ENCODE measurements around the gene ENTREP1. TPM values are rescaled to one million over a fixed set of nuclear protein-coding genes. Genes with fewer than 3 reads are reported as not detected.
"Not testable (repeated sequence)": the region's sequence is repeated elsewhere in the genome, so short reads cannot be mapped to it uniquely, and the experiment has no call there.

Gene ENTREP1
- total RNA-seq, 2 donors from 2014 or later = not detected

GRCh38 chr9:69306895-69307445 is 18.0 kb upstream of the ENTREP1 start:
- ATAC-seq (replicated peaks in 1 of 2); DNase-seq; H3K9me3 Mint-ChIP-seq; H3K4me1 Mint-ChIP-seq (ENCODE audit: low read depth); H3K36me3 Mint-ChIP-seq (ENCODE audit: insufficient read depth in 2 of 2); H3K4me3 Mint-ChIP-seq; H3K27ac Mint-ChIP-seq: not testable (repeated sequence)
- peaks cover 51% of the 10 kb centered on the region for H3K27me3 Mint-ChIP-seq (ENCODE audit: low read depth)

GRCh38 chr9:69307446-69308205 is 17.4 kb upstream of the ENTREP1 start:
- peaks cover 47% of the 10 kb centered on the region for H3K27me3 Mint-ChIP-seq (ENCODE audit: low read depth)
- DNase-seq (no peak), ATAC-seq (replicated peaks in 1 of 2) (no peak)
- no peak overlapping the region for H3K27ac Mint-ChIP-seq
- peaks cover 3 to 6% of the 10 kb centered on the region in 2 donors for H3K36me3 Mint-ChIP-seq (ENCODE audit: insufficient read depth in 2 of 2)
- H3K9me3 Mint-ChIP-seq = peaks cover 6% of the 10 kb centered on the region in 2 donors
- no peak overlapping the region for H3K4me3 Mint-ChIP-seq
- no peaks in the 10 kb centered on the region for H3K4me1 Mint-ChIP-seq (ENCODE audit: low read depth)

- Mint-ChIP-seq H3K27me3 (ENCODE audit: low read depth) (peaks cover 42% of the 10 kb centered on the region), H3K36me3 (ENCODE audit: insufficient read depth in 2 of 2) (peaks cover 6 to 7% of the 10 kb centered on the region in 2 donors), H3K4me3 (no peak overlapping the region), H3K27ac (no peak overlapping the region), H3K9me3 (peaks cover 6% of the 10 kb centered on the region in 2 donors), H3K4me1 (ENCODE audit: low read depth) (no peaks in the 10 kb centered on the region)
- DNase-seq (no peak), ATAC-seq (replicated peaks in 1 of 2) (no peak)
Observed at GRCh38 chr9:69308206-69308931, 16.6 kb upstream of the ENTREP1 start.

GRCh38 chr9:69313175-69313574 is 11.8 kb upstream of the ENTREP1 start:
- ATAC-seq (replicated peaks in 1 of 2) (no peak), DNase-seq (no peak)
- H3K9me3 Mint-ChIP-seq = peaks cover 16 to 19% of the 10 kb centered on the region in 2 donors
- H3K36me3 Mint-ChIP-seq (ENCODE audit: insufficient read depth in 2 of 2) = peaks cover 13 to 22% of the 10 kb centered on the region in 2 donors
- H3K4me1 Mint-ChIP-seq (ENCODE audit: low read depth) = peaks cover 5% of the 10 kb centered on the region
- H3K4me3 Mint-ChIP-seq = no peak overlapping the region
- no peak overlapping the region for H3K27ac Mint-ChIP-seq
- H3K27me3 Mint-ChIP-seq (ENCODE audit: low read depth) = peaks cover 27% of the 10 kb centered on the region

- Mint-ChIP-seq H3K4me3 (no peak overlapping the region), H3K27ac (no peak overlapping the region), H3K9me3 (peaks cover 14 to 19% of the 10 kb centered on the region in 2 donors), H3K36me3 (ENCODE audit: insufficient read depth in 2 of 2) (peaks cover 13 to 22% of the 10 kb centered on the region in 2 donors), H3K4me1 (ENCODE audit: low read depth) (peaks cover 18% of the 10 kb centered on the region), H3K27me3 (ENCODE audit: low read depth) (peaks cover 28% of the 10 kb centered on the region)
- DNase-seq (no peak), ATAC-seq (replicated peaks in 1 of 2) (no peak)
Observed at GRCh38 chr9:69314547-69314946, 10.5 kb upstream of the ENTREP1 start.

- Mint-ChIP-seq H3K9me3 (peaks cover 12 to 17% of the 10 kb centered on the region in 2 donors), H3K36me3 (ENCODE audit: insufficient read depth in 2 of 2) (peaks cover 12 to 20% of the 10 kb centered on the region in 2 donors), H3K4me1 (ENCODE audit: low read depth) (peaks cover 18% of the 10 kb centered on the region), H3K4me3 (no peak overlapping the region), H3K27ac (no peak overlapping the region), H3K27me3 (ENCODE audit: low read depth) (peaks cover 42% of the 10 kb centered on the region)
- DNase-seq (no peak), ATAC-seq (replicated peaks in 1 of 2) (no peak)
Observed at GRCh38 chr9:69317081-69317480, 7.9 kb upstream of the ENTREP1 start.

GRCh38 chr9:69317894-69318293 is 7.1 kb upstream of the ENTREP1 start:
- ATAC-seq (replicated peaks in 1 of 2) (peak; percentile 97 to 98), DNase-seq (peak; percentile 55 to 69)
- Mint-ChIP-seq H3K27me3 (ENCODE audit: low read depth) (peaks cover 49% of the 10 kb centered on the region), H3K9me3 (peaks cover 9 to 13% of the 10 kb centered on the region in 2 donors), H3K4me3 (peak overlapping the region; percentile 14 to 36), H3K27ac (no peak overlapping the region), H3K4me1 (ENCODE audit: low read depth) (peaks cover 18% of the 10 kb centered on the region), H3K36me3 (ENCODE audit: insufficient read depth in 2 of 2) (peaks cover 7 to 18% of the 10 kb centered on the region in 2 donors)

GRCh38 chr9:69319324-69320025 is 5.5 kb upstream of the ENTREP1 start:
- Mint-ChIP-seq H3K4me3 (no peak overlapping the region), H3K9me3 (peaks cover 4 to 7% of the 10 kb centered on the region in 2 donors), H3K36me3 (ENCODE audit: insufficient read depth in 2 of 2) (peaks cover 0 to 5% of the 10 kb centered on the region in 2 donors), H3K27ac (no peak overlapping the region), H3K27me3 (ENCODE audit: low read depth) (peaks cover 65% of the 10 kb centered on the region), H3K4me1 (ENCODE audit: low read depth) (peaks cover 18% of the 10 kb centered on the region)
- ATAC-seq (replicated peaks in 1 of 2) (no peak), DNase-seq (no peak)

GRCh38 chr9:69322256-69322655 is 2.8 kb upstream of the ENTREP1 start:
- Mint-ChIP-seq H3K4me1 (ENCODE audit: low read depth) (peaks cover 26% of the 10 kb centered on the region), H3K36me3 (ENCODE audit: insufficient read depth in 2 of 2) (no peaks in the 10 kb centered on the region), H3K27ac (no peak overlapping the region), H3K27me3 (ENCODE audit: low read depth) (peaks cover 80% of the 10 kb centered on the region), H3K9me3 (peaks cover 2% of the 10 kb centered on the region in 2 donors), H3K4me3 (no peak overlapping the region)
- DNase-seq (no peak), ATAC-seq (replicated peaks in 1 of 2) (no peak)

GRCh38 chr9:69323861-69324260 is 1.2 kb upstream of the ENTREP1 start:
- ATAC-seq (replicated peaks in 1 of 2) (no peak), DNase-seq (no peak)
- Mint-ChIP-seq H3K27ac (no peak overlapping the region), H3K4me3 (no peak overlapping the region), H3K4me1 (ENCODE audit: low read depth) (peaks cover 14% of the 10 kb centered on the region), H3K27me3 (ENCODE audit: low read depth) (peaks cover 79% of the 10 kb centered on the region), H3K36me3 (ENCODE audit: insufficient read depth in 2 of 2) (no peaks in the 10 kb centered on the region), H3K9me3 (no peaks in the 10 kb centered on the region)

- peaks cover 84% of the 10 kb centered on the region for H3K27me3 Mint-ChIP-seq (ENCODE audit: low read depth)
- ATAC-seq (replicated peaks in 1 of 2) = peak; percentile 66 to 74
- H3K36me3 Mint-ChIP-seq (ENCODE audit: insufficient read depth in 2 of 2) = no peaks in the 10 kb centered on the region
- H3K4me3 Mint-ChIP-seq = peak overlapping the region; percentile 70 to 72
- no peak overlapping the region for H3K27ac Mint-ChIP-seq
- DNase-seq = peak; percentile 14 to 24
- H3K9me3 Mint-ChIP-seq = no peaks in the 10 kb centered on the region
- H3K4me1 Mint-ChIP-seq (ENCODE audit: low read depth) = peaks cover 8% of the 10 kb centered on the region
Observed at GRCh38 chr9:69325409-69326212, 596 bp downstream of the ENTREP1 start.

GRCh38 chr9:69326261-69326660 is 1.2 kb downstream of the ENTREP1 start:
- Mint-ChIP-seq H3K4me1 (ENCODE audit: low read depth) (peaks cover 8% of the 10 kb centered on the region), H3K4me3 (peak overlapping the region in 1 of 2 donors; percentile 72), H3K27ac (no peak overlapping the region), H3K9me3 (no peaks in the 10 kb centered on the region), H3K36me3 (ENCODE audit: insufficient read depth in 2 of 2) (no peaks in the 10 kb centered on the region), H3K27me3 (ENCODE audit: low read depth) (peaks cover 84% of the 10 kb centered on the region)
- ATAC-seq (replicated peaks in 1 of 2) = no peak
- DNase-seq = no peak
